ENCODE measurements around the gene NR1H2.

The NR1H2 gene

GRCh38 chr19:50378169-50378862 is 2.1 kb downstream of the NR1H2 start:
- peaks cover 35 to 59% of the 10 kb centered on the region in 2 donors for H3K36me3 ChIP-seq (ENCODE audit: control insufficient read depth in 1 of 2, insufficient read depth in 2 of 2, low read length in 2 of 2)
- peaks cover 0 to 7% of the 10 kb centered on the region in 2 donors for H3K4me1 ChIP-seq (ENCODE audit: control insufficient read depth in 1 of 2, insufficient read depth in 2 of 2, low read length in 2 of 2)
- H3K9ac ChIP-seq (ENCODE audit: low read depth in 1 of 2, low read length in 2 of 2), result no peak overlapping the region

GRCh38 chr19:50378863-50379236 is 2.6 kb downstream of the NR1H2 start:
- H3K9me3 ChIP-seq (ENCODE audit: control insufficient read depth in 1 of 2, low read length in 2 of 2), result no peaks in the 10 kb centered on the region
- H3K36me3 ChIP-seq (ENCODE audit: control insufficient read depth in 1 of 2, insufficient read depth in 2 of 2, low read length in 2 of 2), result peaks cover 35 to 59% of the 10 kb centered on the region in 2 donors
- H3K27ac ChIP-seq (ENCODE audit: low read depth, low read length), result no peak overlapping the region
- peaks cover 0 to 12% of the 10 kb centered on the region in 2 donors for H3K4me1 ChIP-seq (ENCODE audit: control insufficient read depth in 1 of 2, insufficient read depth in 2 of 2, low read length in 2 of 2)
- H3K27me3 ChIP-seq (ENCODE audit: control insufficient read depth in 1 of 2, insufficient read depth in 2 of 2, low read length in 2 of 2), result no peaks in the 10 kb centered on the region
- no peak overlapping the region for H3K4me3 ChIP-seq (ENCODE audit: low read depth in 1 of 2, low read length in 2 of 2)
- H3K9ac ChIP-seq (ENCODE audit: low read depth in 1 of 2, low read length in 2 of 2), result no peak overlapping the region

More at GRCh38 chr19:50378169-50378862, 2.1 kb downstream of the NR1H2 start:
- no peak overlapping the region for H3K27ac ChIP-seq (ENCODE audit: low read depth, low read length)
- no peaks in the 10 kb centered on the region for H3K27me3 ChIP-seq (ENCODE audit: control insufficient read depth in 1 of 2, insufficient read depth in 2 of 2, low read length in 2 of 2)
- no peak overlapping the region for H3K4me3 ChIP-seq (ENCODE audit: low read depth in 1 of 2, low read length in 2 of 2)
- H3K9me3 ChIP-seq (ENCODE audit: control insufficient read depth in 1 of 2, low read length in 2 of 2), result no peaks in the 10 kb centered on the region

- peaks cover 35 to 59% of the 10 kb centered on the region in 2 donors for H3K36me3 ChIP-seq (ENCODE audit: control insufficient read depth in 1 of 2, insufficient read depth in 2 of 2, low read length in 2 of 2)
Measured at GRCh38 chr19:50379602-50380001, 3.3 kb downstream of the NR1H2 start.

GRCh38 chr19:50380137-50380536 is 3.9 kb downstream of the NR1H2 start:
- peaks cover 35 to 59% of the 10 kb centered on the region in 2 donors for H3K36me3 ChIP-seq (ENCODE audit: control insufficient read depth in 1 of 2, insufficient read depth in 2 of 2, low read length in 2 of 2)
- H3K4me3 ChIP-seq (ENCODE audit: low read depth in 1 of 2, low read length in 2 of 2), result no peak overlapping the region
- H3K4me1 ChIP-seq (ENCODE audit: control insufficient read depth in 1 of 2, insufficient read depth in 2 of 2, low read length in 2 of 2), result peaks cover 7 to 20% of the 10 kb centered on the region in 2 donors
- no peaks in the 10 kb centered on the region for H3K27me3 ChIP-seq (ENCODE audit: control insufficient read depth in 1 of 2, insufficient read depth in 2 of 2, low read length in 2 of 2)
- no peak overlapping the region for H3K9ac ChIP-seq (ENCODE audit: low read depth in 1 of 2, low read length in 2 of 2)
- H3K27ac ChIP-seq (ENCODE audit: low read depth, low read length), result no peak overlapping the region
- no peaks in the 10 kb centered on the region for H3K9me3 ChIP-seq (ENCODE audit: control insufficient read depth in 1 of 2, low read length in 2 of 2)

More at GRCh38 chr19:50379602-50380001, 3.3 kb downstream of the NR1H2 start:
- Histone ChIP-seq H3K9ac (ENCODE audit: low read depth in 1 of 2, low read length in 2 of 2) (no peak overlapping the region), H3K9me3 (ENCODE audit: control insufficient read depth in 1 of 2, low read length in 2 of 2) (no peaks in the 10 kb centered on the region), H3K4me3 (ENCODE audit: low read depth in 1 of 2, low read length in 2 of 2) (no peak overlapping the region), H3K4me1 (ENCODE audit: control insufficient read depth in 1 of 2, insufficient read depth in 2 of 2, low read length in 2 of 2) (peaks cover 2 to 14% of the 10 kb centered on the region in 2 donors), H3K27ac (ENCODE audit: low read depth, low read length) (no peak overlapping the region), H3K27me3 (ENCODE audit: control insufficient read depth in 1 of 2, insufficient read depth in 2 of 2, low read length in 2 of 2) (no peaks in the 10 kb centered on the region)

- H3K27ac ChIP-seq (ENCODE audit: low read depth, low read length), result no peak overlapping the region
- H3K9ac ChIP-seq (ENCODE audit: low read depth in 1 of 2, low read length in 2 of 2), result no peak overlapping the region
- peaks cover 35 to 59% of the 10 kb centered on the region in 2 donors for H3K36me3 ChIP-seq (ENCODE audit: control insufficient read depth in 1 of 2, insufficient read depth in 2 of 2, low read length in 2 of 2)
- H3K4me1 ChIP-seq (ENCODE audit: control insufficient read depth in 1 of 2, insufficient read depth in 2 of 2, low read length in 2 of 2), result peaks cover 9 to 23% of the 10 kb centered on the region in 2 donors
- no peak overlapping the region for H3K4me3 ChIP-seq (ENCODE audit: low read depth in 1 of 2, low read length in 2 of 2)
- H3K9me3 ChIP-seq (ENCODE audit: control insufficient read depth in 1 of 2, low read length in 2 of 2), result no peaks in the 10 kb centered on the region
- no peaks in the 10 kb centered on the region for H3K27me3 ChIP-seq (ENCODE audit: control insufficient read depth in 1 of 2, insufficient read depth in 2 of 2, low read length in 2 of 2)
Measured at GRCh38 chr19:50380751-50381151, 4.5 kb downstream of the NR1H2 start.

GRCh38 chr19:50381881-50382729 is 5.8 kb downstream of the NR1H2 start:
- no peaks in the 10 kb centered on the region for H3K9me3 ChIP-seq (ENCODE audit: control insufficient read depth in 1 of 2, low read length in 2 of 2)
- no peaks in the 10 kb centered on the region for H3K27me3 ChIP-seq (ENCODE audit: control insufficient read depth in 1 of 2, insufficient read depth in 2 of 2, low read length in 2 of 2)
- H3K36me3 ChIP-seq (ENCODE audit: control insufficient read depth in 1 of 2, insufficient read depth in 2 of 2, low read length in 2 of 2), result peaks cover 35 to 61% of the 10 kb centered on the region in 2 donors
- H3K9ac ChIP-seq (ENCODE audit: low read depth in 1 of 2, low read length in 2 of 2), result no peak overlapping the region
- H3K4me3 ChIP-seq (ENCODE audit: low read depth in 1 of 2, low read length in 2 of 2), result no peak overlapping the region
- no peak overlapping the region for H3K27ac ChIP-seq (ENCODE audit: low read depth, low read length)
- H3K4me1 ChIP-seq (ENCODE audit: control insufficient read depth in 1 of 2, insufficient read depth in 2 of 2, low read length in 2 of 2), result peaks cover 9 to 20% of the 10 kb centered on the region in 2 donors

- H3K4me1 ChIP-seq (ENCODE audit: control insufficient read depth in 1 of 2, insufficient read depth in 2 of 2, low read length in 2 of 2), result peaks cover 9 to 20% of the 10 kb centered on the region in 2 donors
- peak overlapping the region; percentile 35 to 48 for H3K9ac ChIP-seq (ENCODE audit: low read depth in 1 of 2, low read length in 2 of 2)
- H3K27ac ChIP-seq (ENCODE audit: low read depth, low read length), result peak overlapping the region; percentile 62
- H3K4me3 ChIP-seq (ENCODE audit: low read depth in 1 of 2, low read length in 2 of 2), result peak overlapping the region; percentile 66 to 68
- H3K9me3 ChIP-seq (ENCODE audit: control insufficient read depth in 1 of 2, low read length in 2 of 2), result no peaks in the 10 kb centered on the region
- H3K27me3 ChIP-seq (ENCODE audit: control insufficient read depth in 1 of 2, insufficient read depth in 2 of 2, low read length in 2 of 2), result no peaks in the 10 kb centered on the region
- H3K36me3 ChIP-seq (ENCODE audit: control insufficient read depth in 1 of 2, insufficient read depth in 2 of 2, low read length in 2 of 2), result peaks cover 30 to 57% of the 10 kb centered on the region in 2 donors
Measured at GRCh38 chr19:50383001-50383851, 7.0 kb downstream of the NR1H2 start.

- H3K9ac ChIP-seq (ENCODE audit: low read depth in 1 of 2, low read length in 2 of 2), result peak within 1 kb of the TSS; percentile 35 to 75
- no peaks in the 10 kb centered on the region for H3K9me3 ChIP-seq (ENCODE audit: control insufficient read depth in 1 of 2, low read length in 2 of 2)
- H3K27ac ChIP-seq (ENCODE audit: low read depth, low read length), result peak within 1 kb of the TSS; percentile 62
- H3K27me3 ChIP-seq (ENCODE audit: control insufficient read depth in 1 of 2, insufficient read depth in 2 of 2, low read length in 2 of 2), result no peaks in the 10 kb centered on the region
- H3K4me1 ChIP-seq (ENCODE audit: control insufficient read depth in 1 of 2, insufficient read depth in 2 of 2, low read length in 2 of 2), result peaks cover 9 to 20% of the 10 kb centered on the region in 2 donors
- peaks cover 22 to 49% of the 10 kb centered on the region in 2 donors for H3K36me3 ChIP-seq (ENCODE audit: control insufficient read depth in 1 of 2, insufficient read depth in 2 of 2, low read length in 2 of 2)
- peak within 1 kb of the TSS; percentile 69 to 93 for H3K4me3 ChIP-seq (ENCODE audit: low read depth in 1 of 2, low read length in 2 of 2)
Measured at GRCh38 chr19:50383852-50384684, 7.8 kb downstream of the NR1H2 start, which contains the start of gene POLD1. POLD1 (plus strand) TSS chr19:50384347; CDS start chr19:50398852, 14,505 bp downstream.
